Left ventricle myocardium superior (tissue), 1 donor: ENCODE results near the gene DDX46. TPM values are rescaled to one million over a fixed set of nuclear protein-coding genes. Genes with fewer than 3 reads are reported as not detected.

Experiments
- ATAC-seq: fragments of 200-7000 bp; cut with Tn5 transposase; one replicate; pipeline ENCODE4 v1.9.1; 2020; ENCODE audit warnings: mild to moderate bottlenecking, moderate library complexity
- DNase-seq: peaks from one replicate; pipeline ENCODE4 v3.0.0-alpha.2; 2020
- intact Hi-C: fragments of 100-400 bp; cut with micrococcal nuclease; formaldehyde crosslinking; loops from one replicate; pipeline ENCODE4 v1.11.0; 2022
- total RNA-seq: library from RNA; stranded (reverse); fragmentation: NEBNext Ultra II Directional; extraction: Animal tissue kit (Norgen Biotek cat#: 25700); gene quantifications from one replicate; pipeline ENCODE4 v1.2.1, GENCODE V29; 2021
- donor health status: DM: no; HTN: yes; CAD: no; lungs with severe emphysema.

Gene DDX46
- total RNA-seq, 1 donor from 2014 or later = 32.8 TPM

- DNase-seq (no peak), ATAC-seq (no peak)
- intact Hi-C loops = no loop called here
Measured at GRCh38 chr5:134772461-134773125, 14.0 kb downstream of the DDX46 start.

DNA sequence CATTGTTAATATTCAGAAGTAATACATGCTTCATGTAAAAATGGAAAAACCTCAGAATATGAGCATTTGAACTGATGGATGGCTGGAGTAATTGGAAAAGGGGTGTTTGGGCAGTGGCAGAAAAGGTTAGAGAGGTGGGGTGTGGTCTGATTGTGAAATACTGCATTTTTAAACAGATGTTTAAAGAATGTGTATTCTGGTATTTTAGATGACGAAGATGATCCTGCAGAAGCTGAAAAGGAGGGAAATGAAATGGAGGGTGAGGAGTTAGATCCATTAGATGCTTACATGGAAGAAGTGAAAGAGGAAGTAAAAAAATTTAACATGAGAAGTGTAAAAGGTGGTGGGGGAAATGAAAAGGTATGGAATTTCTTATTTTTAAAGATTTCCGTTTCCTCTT is 18.8 kb downstream of the DDX46 start:
- DNase-seq (no peak), ATAC-seq (no peak)
- intact Hi-C loops = no loop called here

- ATAC-seq (no peak), DNase-seq (no peak)
- intact Hi-C loops = no loop called here
Measured at GRCh38 chr5:134784241-134784920, 25.8 kb downstream of the DDX46 start.

DNA sequence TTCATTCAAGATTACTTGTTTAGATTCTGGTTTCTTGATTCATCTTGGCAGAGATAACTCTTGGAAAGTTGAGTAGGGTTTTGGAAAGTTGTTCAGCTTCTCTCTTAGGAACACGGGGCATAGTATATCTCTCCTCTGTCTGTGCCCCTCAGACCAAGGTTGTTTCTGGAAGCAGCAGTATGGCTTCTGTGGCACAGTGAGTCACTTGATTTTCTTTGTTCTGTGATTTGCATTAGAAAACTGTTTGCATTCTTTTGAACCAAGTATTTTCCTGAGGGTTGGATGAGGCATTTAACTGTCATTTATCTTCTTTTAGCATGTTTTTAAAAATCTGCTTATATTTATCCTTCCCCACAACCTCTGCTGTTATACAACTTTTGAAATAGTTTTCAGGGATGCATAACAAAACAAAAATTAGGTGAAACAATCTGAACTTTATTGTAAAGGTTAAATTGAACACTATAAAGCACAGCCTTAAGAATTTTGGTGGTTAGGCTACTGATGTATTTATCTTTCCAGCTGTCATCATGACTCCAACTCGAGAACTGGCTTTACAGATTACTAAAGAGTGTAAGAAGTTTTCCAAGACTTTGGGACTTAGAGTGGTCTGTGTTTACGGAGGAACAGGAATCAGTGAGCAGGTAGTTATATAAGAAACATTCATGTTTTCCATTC is 26.5 kb downstream of the DDX46 start:
- intact Hi-C loops = no loop called here
- no peak for ATAC-seq
- no peak for DNase-seq

GRCh38 chr5:134787692-134788091 is 29.1 kb downstream of the DDX46 start:
- no peak for ATAC-seq
- intact Hi-C loops = no loop called here
- DNase-seq = no peak

DNA sequence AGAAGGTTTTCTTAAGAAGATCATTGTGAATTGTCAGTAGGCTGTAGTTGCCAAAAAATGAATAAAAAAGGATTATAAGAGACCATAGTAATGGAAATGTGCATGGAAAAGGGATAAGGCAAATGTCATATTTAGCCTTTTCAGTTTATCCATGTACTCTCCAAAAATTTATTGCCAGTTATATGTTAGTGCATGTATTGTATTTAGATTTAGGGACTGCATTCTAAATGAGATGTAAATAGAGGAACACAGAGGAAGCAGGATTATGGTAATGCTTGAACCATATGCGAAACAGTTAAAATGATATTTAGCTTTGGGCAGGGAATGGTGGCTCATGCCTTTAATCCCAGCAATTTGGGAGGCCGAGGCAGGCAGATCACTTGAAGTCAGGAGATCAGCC is 33.0 kb downstream of the DDX46 start:
- DNase-seq (no peak), ATAC-seq (no peak)
- intact Hi-C loops = no loop called here

DNA sequence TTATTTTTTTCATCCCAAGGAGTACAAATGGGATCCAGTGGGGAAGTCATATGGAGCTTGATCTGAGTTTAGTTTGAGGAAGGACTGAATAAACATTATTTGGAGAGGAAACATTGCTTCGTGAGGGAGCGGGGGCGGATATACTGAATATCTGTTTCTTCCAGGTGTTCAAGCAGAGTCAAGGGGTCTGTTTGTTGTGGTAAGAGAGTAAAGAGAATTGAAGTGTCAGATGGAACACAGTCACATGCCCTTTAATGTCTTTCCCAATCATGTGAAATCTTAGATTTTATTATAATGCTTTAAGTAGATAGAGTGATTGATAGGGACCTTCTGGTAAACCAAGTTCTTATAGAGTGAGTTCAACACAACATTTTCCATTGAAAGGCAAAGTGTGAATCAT is 33.7 kb downstream of the DDX46 start:
- no peak for ATAC-seq
- intact Hi-C loops = no loop called here
- DNase-seq = no peak

DNA sequence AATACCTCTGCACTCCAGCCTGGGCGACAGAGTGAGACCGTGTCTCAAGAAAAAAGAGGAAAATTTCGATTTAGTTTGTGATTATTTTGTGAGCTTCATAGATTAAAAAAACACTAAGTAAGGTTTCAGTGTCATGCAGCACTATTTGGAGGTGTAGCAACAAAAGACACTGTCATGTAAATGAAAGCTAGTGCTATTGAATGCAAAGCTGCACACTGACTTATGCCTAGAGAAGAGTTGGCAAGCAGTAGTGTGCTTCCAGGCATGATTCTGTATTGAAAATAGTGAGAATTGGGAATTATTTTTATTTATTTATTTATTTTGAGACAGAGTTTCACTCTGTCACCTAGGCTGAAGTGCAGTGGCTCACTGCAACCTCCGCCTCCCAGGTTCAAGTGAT is 34.5 kb downstream of the DDX46 start:
- no peak for DNase-seq
- ATAC-seq = no peak
- intact Hi-C loops = no loop called here

DNA sequence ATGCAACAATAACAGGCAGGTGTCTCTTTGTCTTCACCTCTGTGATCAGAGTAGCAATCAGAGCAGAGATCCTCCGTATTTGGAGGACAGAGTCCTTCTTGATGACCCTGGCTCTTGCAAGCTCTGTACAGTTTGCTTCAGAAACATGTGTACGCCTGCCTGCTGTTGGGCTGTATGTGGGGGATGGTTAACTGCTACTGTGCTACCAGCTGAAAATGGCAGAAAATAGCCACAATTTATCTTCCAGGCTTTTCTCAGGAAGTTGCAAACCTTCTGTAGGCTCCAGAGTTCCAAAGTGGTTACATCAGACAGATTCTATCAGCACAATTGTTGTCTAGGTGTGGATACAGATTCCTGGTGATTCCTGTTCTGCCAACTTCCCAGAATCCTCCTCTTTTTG is 35.5 kb downstream of the DDX46 start:
- ATAC-seq (no peak), DNase-seq (no peak)
- intact Hi-C loops = no loop called here

DNA sequence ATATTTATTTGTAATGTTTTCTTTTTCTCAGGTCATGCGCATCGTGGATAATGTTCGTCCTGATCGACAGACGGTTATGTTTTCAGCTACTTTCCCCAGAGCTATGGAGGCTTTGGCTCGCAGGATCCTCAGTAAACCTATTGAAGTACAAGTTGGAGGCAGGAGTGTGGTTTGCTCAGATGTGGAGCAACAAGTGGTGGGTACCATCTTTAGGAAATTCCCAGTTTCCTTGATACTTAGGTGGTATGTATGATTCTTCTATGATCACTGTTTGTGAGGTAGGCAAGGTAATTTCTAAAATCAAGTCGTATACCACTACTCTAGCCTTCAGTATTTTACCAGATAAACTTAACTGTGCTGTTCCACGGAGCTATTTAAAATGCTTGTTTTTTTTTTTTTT is 36.2 kb downstream of the DDX46 start:
- DNase-seq (no peak), ATAC-seq (no peak)
- intact Hi-C loops = no loop called here

DNA sequence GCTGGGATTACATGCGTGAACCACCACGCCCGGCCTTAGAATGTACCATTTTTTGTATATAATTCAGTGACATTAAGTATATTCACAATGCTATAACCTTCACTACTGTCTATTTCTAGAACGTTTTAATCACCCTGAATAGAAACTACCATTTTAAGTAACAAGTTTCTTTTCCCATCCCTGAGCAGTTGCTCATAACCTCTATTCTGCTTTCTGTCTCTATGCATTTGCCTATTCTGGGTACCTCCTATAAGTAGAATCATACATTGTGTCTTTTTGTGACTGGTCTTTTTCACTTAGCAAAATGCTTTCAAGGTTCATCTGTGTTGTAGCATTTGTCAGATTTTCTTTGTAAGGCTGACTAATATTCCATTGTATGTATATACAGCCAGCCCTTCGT is 39.9 kb downstream of the DDX46 start:
- no peak for ATAC-seq
- DNase-seq = no peak
- intact Hi-C loops = no loop called here

DNA sequence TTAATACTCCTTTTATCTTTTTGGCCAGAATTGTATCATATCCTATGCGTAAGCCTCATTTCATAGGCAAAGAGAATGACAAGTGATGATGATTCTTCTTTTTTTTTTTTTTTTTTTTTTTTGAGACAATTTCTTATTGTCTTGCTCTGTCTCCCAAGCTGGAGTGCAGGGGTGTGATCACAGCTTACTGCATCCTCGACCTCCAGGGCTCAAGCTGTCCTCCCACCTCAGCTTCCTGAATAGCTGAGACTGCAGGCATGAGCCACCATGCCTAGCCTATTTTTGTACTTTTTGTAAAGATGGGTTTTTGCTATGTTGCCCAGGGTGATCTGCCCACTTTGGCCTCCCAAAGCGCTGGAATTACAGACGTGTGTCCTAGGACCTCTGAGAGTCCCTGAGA is 45.2 kb downstream of the DDX46 start:
- ATAC-seq = no peak
- intact Hi-C loops = no loop called here
- no peak for DNase-seq

DNA sequence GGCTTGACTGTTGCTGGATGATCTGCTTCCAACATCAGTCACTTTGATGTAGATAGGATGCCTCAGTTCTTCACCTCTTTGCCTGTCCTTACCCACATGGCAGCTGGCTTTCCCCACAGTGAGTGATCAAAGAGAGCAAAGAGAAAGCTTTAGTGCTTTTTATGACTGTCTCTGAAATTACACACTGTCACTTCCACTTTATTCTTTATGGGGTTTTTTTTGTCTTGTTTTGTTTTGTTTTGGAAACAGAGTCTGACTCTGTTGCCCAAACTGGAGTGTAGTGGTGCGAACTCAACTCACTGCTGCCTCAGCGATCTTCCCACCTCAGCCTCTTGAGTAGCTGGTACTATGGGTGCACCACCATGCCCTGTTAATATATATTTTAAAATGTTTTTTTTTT is 54.8 kb downstream of the DDX46 start:
- DNase-seq (no peak), ATAC-seq (no peak)
- intact Hi-C loops = no loop called here

DNA sequence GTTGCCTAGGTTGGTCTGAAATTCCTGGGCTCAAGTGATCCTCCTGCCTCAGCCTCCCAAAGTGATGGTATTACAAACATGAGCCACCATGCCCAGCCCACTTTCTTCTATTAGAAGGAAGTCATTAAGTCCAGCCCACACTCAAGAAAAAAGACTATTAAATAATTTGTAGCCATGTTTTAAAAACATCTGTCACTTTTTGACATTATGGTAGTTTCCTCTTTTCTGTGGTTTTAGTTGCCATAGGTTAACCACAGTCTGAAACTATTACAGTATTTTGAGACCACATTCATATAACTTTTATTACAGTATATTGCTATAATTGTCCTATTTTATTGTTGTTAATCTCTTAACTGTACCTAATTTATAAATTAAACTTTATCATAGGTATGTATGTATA is 55.2 kb downstream of the DDX46 start:
- intact Hi-C loops = no loop called here
- no peak for DNase-seq

GRCh38 chr5:134817006-134817405 is 58.4 kb downstream of the DDX46 start:
- no peak for ATAC-seq
- intact Hi-C loops = no loop called here
- no peak for DNase-seq

More for the DNA sequence above, 55.2 kb downstream of the DDX46 start:
- no peak for ATAC-seq

DNA sequence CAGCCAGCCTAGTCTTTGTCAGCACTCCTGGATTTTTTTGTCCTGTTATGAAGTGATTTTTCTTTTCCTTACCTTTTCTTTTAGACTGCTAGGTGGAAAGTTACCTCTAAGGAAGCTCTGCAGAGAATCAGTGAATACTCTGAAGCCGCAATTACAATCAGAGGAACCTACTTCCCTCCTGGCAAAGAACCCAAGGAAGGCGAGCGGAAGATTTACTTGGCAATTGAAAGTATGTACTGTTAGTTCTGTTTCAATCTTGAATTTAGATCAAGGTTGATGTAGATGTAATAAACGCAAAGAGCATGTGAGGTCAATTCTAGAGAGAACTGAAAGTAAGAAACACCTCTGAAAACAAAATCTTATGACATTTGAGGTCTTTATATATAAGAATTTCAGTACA is 60.2 kb downstream of the DDX46 start:
- DNase-seq (no peak), ATAC-seq (no peak)
- intact Hi-C loops = no loop called here

DNA sequence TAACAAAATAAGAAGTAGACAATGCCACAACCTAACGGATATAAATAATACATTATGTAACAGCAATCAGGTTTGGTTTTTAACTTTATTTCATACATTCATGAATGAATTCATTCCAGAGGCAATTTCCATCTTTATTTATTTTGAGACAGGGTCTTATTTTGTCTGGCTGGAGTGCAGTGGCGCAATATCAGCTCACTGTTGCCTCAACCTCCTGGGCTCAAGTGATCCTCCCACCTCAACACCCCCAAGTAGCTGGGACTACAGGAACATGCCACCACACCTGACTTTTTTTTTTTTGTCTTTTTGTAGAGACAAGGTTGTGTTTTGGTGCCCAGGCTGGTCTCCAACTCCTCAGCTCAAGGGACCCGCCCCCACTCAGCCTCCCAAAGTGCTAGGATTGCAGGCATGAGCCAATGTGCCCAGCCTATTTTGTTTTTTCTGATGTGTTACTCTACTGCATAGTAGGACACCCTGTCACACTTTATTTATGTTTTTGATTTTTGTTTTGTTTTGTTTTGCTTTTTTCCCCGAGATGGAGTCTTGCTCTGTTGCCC is 60.9 kb downstream of the DDX46 start:
- no peak for DNase-seq
- intact Hi-C loops = no loop called here
- no peak for ATAC-seq

DNA sequence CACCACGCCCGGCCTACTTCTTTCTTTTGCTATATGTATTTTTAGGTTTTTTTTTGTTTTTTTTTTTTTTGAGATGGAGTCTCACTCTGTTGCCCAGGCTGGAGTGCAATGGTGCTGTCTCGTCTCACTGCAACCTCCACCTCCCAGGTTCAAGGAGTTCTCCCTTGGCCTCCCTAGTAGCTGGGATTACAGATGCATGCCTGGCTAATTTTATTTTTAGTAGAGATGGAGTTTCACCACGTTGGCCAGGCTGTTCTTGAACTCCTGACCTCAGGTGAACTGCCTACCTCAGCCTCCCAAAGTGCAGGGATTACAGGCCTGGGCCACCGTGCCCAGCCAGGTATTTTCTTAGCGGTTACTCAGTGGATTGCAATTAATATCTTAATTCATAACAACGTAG is 63.3 kb downstream of the DDX46 start:
- ATAC-seq (no peak), DNase-seq (no peak)
- intact Hi-C loops = no loop called here

- ATAC-seq = no peak
- intact Hi-C loops = no loop called here
- DNase-seq = no peak
Measured at GRCh38 chr5:134824681-134825080, 66.1 kb downstream of the DDX46 start.

DNA sequence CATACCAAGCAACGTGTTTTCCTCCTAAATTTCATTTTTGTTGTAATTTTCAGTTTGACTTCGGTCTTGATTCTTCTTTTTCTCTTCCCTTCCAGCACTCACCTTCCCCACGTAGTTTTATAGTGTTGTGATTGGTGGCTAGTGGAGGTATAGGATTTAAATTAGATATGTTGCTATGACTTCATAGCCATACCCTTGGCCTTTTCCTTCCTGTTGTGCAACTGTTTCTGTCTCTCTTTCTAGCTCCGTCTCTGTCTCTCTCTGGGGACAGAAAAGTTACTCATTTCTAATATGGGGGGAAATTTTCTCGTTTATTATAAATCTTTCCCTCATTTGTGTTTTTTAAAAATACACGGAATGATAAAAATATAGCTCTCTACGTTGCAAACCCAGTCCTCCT is 66.6 kb downstream of the DDX46 start:
- ATAC-seq (no peak), DNase-seq (no peak)
- intact Hi-C loops = no loop called here
